Fibroblast of the aortic adventitia (primary cell): ENCODE measurements around the gene CIC. TPM values are rescaled to one million over a fixed set of nuclear protein-coding genes. Genes with fewer than 3 reads are reported as not detected.

ENCODE experiments used
- DNase-seq: peaks from one replicate; pipeline ENCODE4 v3.0.0-alpha.2; 2010; ENCODE audit warnings: low read depth
- H3K4me3 ChIP-seq: 2 replicates; pipeline ENCODE4 v1.5.1; 2011; ENCODE audit warnings: low read depth, mild to moderate bottlenecking, control low read depth, low read length, moderate library complexity
- CTCF ChIP-seq: IDR thresholded peaks from 2 replicates; pipeline ENCODE4 v1.5.1; 2011; ENCODE audit warnings: mild to moderate bottlenecking, low read length, control low read depth, inconsistent platforms; ENCODE audit not compliant: insufficient read depth
- total RNA-seq: library from RNA; depleted of rRNA; stranded (reverse); fragments of >200 nt; gene quantifications from 2 replicates; pipeline ENCODE4 v1.2.3, GENCODE V29; 2012; ENCODE audit warnings: low replicate concordance

The CIC gene
- total RNA-seq, 1 donor = 35.3 TPM

DNA sequence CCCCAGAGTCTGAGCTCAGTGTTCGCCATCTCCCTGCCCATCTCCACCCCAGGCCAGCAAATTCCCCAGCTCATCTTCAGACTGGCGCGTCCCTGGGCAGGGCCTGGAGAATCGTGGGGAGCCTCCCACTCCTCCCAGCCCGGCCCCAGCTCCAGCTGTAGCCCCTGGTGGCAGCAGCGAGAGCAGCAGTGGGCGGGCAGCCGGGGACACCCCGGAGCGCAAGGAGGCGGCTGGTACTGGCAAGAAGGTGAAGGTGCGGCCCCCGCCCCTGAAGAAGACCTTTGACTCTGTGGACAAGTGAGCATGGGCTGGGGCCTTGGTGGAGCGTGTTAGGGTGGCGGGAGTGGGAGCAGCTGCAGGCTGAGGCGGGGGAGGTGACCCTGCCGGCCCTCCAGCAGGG is 24.5 kb downstream of the CIC start:
- no peak for TF ChIP-seq CTCF
- no peak for DNase-seq

GRCh38 chr19:42293948-42294347 is 24.9 kb downstream of the CIC start:
- no peak overlapping the region for H3K4me3 ChIP-seq
- no peak for TF ChIP-seq CTCF
- DNase-seq = no peak

More for the DNA sequence above, 24.5 kb downstream of the CIC start:
- no peak overlapping the region for H3K4me3 ChIP-seq

DNA sequence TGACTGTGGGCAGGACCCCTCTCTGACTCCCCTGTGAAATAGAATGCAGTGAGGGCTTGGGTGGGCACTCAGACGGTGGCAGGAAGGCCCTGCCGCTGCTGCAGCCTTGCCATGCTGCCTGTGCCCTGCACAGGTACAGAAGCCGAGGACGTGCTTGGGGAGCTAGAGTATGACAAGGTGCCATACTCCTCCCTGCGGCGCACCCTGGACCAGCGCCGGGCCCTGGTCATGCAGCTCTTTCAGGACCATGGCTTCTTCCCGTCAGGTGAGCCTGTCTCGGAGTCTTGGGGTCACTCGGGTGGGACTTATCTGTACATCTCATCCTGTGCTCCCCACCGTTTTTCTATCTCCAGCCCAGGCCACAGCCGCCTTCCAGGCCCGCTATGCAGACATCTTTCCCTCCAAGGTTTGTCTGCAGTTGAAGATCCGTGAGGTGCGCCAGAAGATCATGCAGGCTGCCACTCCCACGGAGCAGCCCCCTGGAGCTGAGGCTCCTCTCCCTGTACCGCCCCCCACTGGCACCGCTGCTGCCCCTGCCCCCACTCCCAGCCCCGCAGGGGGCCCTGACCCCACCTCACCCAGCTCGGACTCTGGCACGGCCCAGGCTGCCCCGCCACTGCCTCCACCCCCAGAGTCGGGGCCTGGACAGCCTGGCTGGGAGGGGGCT is 25.6 kb downstream of the CIC start:
- no peak for TF ChIP-seq CTCF
- no peak for DNase-seq
- no peak overlapping the region for H3K4me3 ChIP-seq

DNA sequence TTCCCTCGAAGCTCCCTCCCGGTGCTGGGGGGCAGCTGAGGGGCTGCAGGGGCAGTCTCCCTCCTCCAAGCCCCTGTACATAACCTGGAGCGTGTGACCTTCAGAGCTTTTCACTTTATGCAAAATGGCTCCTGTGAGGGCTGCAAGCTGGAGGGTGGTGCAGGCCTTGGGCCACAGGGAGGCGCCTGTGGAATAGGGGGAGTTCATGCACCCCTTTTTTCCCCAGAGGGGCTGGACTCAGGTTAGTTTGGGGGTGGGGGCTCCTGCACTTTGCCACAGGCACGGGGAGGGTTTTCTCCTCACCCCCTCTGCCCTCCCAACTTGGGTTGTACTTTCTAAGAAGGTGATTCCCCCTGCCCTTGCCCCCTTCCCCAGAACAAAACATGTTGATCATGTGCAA is 26.3 kb downstream of the CIC start:
- DNase-seq = no peak
- no peak overlapping the region for H3K4me3 ChIP-seq
- no peak for TF ChIP-seq CTCF

DNA sequence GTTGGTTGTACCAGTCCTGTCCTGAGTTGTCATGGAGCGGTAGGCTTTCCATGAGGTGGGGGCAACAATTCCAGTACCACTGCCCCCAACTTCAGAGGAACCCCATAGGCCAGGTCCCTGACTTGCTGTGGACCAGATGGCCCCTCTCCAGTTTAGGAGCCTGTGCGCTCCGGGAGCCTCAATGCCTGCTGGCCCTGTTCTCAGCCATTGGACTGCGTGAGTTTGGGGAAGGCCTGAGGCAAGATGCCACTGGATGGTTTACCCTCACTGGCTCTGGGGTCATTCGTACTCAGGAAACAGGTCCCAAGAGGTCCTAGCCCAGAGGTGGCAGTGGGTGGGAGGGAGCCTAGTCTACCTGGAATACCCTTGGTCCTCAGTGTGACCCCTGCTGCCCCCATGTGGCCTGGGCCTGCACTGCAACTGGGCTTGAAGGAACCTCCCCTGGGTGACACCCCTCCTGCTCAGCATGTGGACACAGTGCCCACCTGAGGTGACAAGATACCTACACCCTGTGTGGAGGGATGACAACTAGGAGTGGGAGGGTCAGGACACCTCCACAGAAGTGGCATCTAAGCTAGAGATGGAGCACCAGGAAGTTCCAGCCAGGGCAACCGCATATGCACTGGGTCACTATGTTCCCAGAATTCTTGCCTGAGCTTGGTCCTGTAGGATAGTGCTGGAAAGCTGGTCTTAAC is 26.9 kb downstream of the CIC start:
- DNase-seq = peak; percentile 58
- no peak overlapping the region for H3K4me3 ChIP-seq
- TF ChIP-seq CTCF = peak; percentile 97

- H3K4me3 ChIP-seq = no peak overlapping the region
- no peak for TF ChIP-seq CTCF
- no peak for DNase-seq
These were observed 28.0 kb downstream of the CIC start for GRCh38 chr19:42297039-42297438.
